HG03097 (cell line): ENCODE data around the gene DMRTC1B.
A peak's percentile ranks its signal among the peaks of the same experiment; 100 is the strongest.
"Not testable (repeated sequence)": the region's sequence is repeated elsewhere in the genome, so short reads cannot be mapped to it uniquely, and the experiment has no call there.

Source experiments
- ATAC-seq: cut with Tn5 transposase; IDR thresholded peaks from one replicate; pipeline ENCODE4 v1.9.1; 2021; ENCODE audit not compliant: unreplicated experiment, low FRiP score

DMRTC1B gene

DNA sequence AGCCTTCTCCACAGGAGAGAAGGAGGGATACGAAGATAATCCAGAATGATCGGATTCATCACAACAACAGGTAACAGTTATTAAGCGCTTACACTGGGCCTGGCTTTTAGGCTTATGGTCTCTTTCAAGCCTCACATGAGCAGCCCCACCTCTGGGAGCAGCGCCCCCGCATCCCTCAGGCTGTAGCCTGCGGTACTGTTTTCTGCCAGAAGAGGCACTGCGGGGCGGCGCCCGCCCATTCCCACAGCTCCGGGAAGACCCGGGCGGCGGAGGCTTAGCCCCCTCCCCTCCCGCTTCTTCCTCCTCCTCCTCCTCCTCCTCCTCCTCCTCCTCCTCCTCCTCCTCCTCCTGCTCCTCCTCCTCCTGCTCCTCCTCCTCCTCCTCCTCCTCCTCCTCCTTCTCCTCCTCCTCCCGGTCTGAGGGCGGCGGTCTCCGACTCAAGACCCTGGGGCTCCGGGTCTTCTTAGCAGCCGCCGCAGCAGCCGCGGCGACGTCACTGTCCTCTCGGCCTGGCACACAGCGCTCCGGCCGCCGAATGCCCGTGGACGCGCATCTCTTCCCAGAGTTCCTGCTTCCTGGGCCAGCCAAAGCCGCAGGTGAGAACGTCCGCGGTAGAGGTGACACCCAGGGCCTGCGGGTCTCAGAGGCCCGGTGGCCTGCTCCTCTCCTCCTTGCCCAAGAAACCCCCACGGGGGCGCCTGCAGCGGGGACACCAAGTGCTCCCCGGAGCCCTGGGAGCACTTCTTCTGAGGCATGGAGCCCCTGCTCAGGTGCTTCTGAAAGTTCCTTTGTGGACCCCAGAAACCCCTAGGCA is at the start of gene DMRTC1B:
Gene DMRTC1B (plus strand): TSS at position 238 of the 814 bp plus-strand sequence. CDS start 68,246 bp downstream, outside the sequence.
- peak; percentile 84 for ATAC-seq

GRCh38 chrX:72727846-72728245 is 48.8 kb upstream of the DMRTC1B start:
- ATAC-seq = no peak

DNA sequence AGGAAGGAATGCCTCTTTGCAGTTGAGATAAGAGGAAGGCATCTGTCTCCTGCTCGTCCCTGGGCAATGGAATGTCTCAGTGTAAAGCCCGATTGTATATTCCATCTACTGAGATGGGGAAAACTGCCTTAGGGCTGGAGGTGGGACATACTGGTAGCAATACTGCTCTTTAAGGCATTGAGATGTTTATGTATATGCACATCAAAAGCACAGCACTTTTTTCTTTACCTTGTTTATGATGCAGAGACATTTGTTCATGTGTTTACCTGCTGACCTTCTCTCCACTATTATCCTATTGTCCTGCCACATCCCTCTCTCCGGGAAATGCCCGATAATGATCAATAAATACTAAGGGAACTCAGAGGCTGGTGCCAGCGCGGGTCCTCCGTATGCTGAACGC is 43.1 kb upstream of the DMRTC1B start:
- ATAC-seq = not testable (repeated sequence)

- no peak for ATAC-seq
Observed at GRCh38 chrX:72735561-72735960, 41.1 kb upstream of the DMRTC1B start.

DNA sequence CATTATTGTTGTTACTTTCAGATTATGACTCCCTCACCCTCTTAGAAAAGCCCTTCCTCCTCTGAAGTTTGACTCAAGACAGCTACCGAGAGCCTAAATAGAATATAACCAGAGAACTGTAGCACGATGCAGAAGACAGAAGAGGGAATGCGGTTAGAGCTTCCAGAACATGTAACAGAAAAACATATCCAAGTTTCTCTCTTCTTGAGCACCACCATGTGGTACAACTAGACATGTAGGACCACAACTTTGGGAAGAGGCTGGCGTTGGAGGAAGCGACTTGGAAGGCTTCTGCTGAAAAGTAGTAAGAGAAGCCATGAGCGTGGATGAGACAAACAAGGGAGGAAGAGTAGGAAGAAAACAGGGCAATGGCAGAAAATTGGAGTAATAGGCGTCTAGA is 31.1 kb upstream of the DMRTC1B start:
- not testable (repeated sequence) for ATAC-seq

DNA sequence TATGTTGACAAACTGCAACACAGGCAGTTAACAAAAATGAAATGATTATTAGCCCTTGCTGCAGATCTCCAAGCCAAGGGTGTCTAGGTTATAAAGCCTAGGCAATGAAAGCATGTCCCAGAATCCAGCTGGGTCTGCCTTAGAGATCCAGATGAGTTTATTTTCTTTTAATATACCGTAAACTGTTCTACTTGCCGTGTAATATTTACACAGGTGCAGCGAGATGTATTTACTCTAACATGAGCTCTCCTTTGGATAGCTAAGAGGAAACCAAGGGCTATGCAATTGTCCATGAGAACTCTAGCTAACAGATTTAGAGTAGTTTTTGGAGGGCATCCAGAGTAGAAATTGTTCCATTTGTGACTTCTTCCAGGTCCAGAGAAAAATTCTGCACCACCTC is 28.1 kb upstream of the DMRTC1B start:
- not testable (repeated sequence) for ATAC-seq

DNA sequence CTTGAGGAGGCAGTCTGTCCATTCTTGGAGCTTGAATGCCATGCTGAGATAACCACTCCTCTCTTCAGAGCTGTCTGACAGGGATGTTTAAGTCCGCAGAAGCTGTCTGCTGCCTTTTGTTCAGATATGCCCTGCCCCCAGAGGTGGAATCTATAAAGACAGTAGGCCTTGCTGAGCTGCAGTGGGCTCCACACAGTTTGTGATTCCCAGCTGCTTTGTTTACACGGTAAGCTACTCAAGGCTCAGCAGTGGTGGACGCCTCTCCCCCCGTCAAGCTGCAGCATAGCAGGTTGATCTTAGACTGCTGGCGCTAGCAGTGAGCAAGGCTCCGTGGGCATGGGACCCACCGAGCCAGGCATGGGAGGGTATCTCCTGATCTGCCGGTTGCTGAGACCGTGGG is 16.2 kb upstream of the DMRTC1B start:
- not testable (repeated sequence) for ATAC-seq

GRCh38 chrX:72777467-72777790 is 739 bp downstream of the DMRTC1B start:
- peak; percentile 65 for ATAC-seq

DNA sequence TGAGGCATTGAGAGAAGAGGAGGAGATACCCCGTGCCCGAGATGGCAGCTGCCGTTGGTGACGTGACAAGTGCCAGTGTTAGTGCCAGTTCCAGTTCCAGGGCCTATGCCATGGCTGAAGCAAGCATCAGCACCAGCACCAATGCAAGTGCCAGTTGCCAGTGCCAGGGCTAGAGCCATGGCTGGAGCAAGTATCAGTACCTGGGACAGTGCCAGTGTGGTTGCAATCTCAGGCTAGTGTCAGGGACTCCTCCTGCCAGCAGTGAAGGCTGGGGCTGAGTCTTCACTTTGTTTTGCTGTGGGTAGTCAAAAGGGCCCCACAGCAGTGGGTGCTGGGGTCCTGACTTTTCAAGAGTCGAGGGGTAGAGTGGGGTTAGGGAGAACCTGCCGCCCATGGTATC is 1.5 kb downstream of the DMRTC1B start:
- not testable (repeated sequence) for ATAC-seq

- ATAC-seq = not testable (repeated sequence)
Observed at GRCh38 chrX:72782560-72782959, 5.9 kb downstream of the DMRTC1B start, which contains the start of gene FAM236B. TSS of gene FAM236B (minus strand) at chrX:72782660. CDS start at chrX:72782560, 100 bp downstream.

DNA sequence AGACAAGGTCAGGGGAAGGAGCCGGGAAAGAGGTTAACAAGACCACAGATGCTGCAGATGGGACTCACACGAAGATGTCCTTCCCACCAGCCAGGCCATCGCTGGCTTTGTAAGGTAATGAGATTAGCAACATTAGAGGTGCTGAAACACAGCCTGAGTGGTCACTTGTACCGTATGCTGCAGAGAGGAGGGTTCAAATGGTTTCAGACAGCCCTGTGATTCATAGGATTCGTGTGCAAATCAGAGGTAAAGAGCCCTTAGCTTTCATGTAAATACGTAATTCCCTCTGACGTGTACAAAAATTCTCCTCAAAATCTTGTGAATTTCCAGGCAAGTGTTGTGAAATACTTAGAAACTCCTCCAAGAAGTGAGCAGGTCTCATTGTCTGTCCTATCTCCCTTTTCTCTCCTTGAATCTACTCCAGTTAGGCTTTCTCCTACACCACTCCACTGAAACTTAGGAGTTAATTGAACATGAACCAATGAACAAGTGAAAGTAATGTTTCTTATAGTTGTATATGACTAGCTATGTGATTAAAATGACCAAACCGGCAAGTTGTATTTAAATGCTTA is 6.8 kb downstream of the DMRTC1B start:
- not testable (repeated sequence) for ATAC-seq

DNA sequence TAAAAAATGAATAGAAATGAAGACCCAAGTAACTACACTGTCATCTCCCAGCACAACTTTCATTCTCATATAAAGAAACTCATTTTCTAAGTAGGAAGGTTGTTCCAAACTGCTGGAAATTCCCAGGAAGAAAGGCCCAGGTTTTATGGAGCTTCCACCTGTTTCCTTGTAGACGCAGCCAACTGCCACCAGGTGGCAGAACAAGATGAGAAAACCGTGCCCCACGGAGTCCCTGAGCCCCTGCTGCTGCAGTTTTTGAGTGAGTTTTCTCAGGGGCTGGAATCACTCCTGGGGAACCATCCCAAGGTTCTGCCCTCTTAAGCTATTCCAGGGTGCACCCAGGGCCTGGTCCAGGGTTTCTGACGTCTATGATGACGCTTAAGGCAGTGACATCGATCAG is 7.3 kb downstream of the DMRTC1B start:
- ATAC-seq = not testable (repeated sequence)

GRCh38 chrX:72788142-72788541 is 11.5 kb downstream of the DMRTC1B start:
- not testable (repeated sequence) for ATAC-seq

- not testable (repeated sequence) for ATAC-seq
Observed at GRCh38 chrX:72790390-72790789, 13.7 kb downstream of the DMRTC1B start.

DNA sequence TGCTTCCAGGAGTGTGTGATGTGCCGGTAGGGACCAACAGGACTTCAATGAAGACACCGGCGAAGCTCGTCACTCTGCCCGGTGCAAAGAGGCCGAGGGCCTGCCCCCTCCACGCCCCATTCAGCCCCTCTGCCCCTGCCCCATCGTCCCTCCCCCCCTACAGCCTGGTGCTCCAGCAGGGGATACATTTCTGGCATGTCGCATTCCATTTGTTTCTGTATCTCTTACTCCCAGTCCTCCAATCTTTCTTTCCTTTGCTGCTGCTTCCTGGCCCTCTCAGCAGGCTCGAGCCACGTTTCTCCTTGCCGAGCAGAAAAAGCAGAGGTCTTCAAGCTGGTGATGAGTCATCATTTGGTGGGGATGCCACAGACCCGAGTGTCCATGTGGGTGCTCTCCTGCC is 31.4 kb downstream of the DMRTC1B start, which contains the start of gene FAM236D:
Gene FAM236D (minus strand): TSS at position 101 of the 400 bp plus-strand sequence. CDS start 100 bp downstream, at position 1.
- not testable (repeated sequence) for ATAC-seq

- ATAC-seq = not testable (repeated sequence)
Observed at GRCh38 chrX:72830701-72831100, 54.0 kb downstream of the DMRTC1B start.

- not testable (repeated sequence) for ATAC-seq
Observed at GRCh38 chrX:72837532-72837931, 60.8 kb downstream of the DMRTC1B start.

- not testable (repeated sequence) for ATAC-seq
Observed at GRCh38 chrX:72882898-72883297, 106.2 kb downstream of the DMRTC1B start.

DNA sequence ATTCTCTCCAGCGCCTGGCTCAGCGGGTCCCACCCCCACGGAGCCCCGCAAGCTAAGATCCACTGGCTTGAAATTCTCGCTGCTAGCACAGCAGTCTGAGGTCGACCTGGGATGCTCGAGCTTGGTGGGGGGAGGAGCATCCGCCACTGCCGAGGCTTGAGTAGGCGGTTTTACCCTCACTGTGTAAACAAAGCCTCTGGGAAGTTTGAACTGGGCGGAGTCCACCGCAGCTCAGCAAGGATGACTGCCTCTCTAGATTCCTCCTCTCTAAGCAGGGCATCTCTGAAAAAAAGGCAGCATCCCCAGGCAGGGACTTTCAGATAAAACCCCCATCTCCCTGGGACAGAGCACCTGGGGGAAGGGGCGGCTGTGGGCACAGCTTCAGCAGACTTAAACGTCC is 113.0 kb downstream of the DMRTC1B start:
- not testable (repeated sequence) for ATAC-seq
